ENCODE data around the gene INIP.

Gene INIP

DNA sequence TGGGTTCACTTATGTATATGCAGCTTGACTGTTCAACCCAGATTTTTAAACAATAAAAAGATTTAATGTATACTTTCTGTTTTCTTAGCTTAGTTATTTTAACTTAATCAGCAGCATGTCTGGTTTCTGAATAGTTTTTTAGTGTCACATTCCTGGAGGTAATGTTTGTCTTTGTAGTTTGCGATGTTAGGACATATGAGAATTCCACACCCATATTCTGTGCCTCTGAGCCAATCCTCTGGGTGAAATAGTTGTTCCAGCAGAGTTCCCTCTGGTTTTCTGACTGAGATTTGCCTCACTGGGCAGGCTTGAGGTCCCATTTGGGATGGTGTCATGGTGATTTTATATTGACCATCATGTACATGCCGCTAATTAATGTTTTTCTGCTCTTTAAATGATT is 48.6 kb downstream of the INIP start:
- DNase-seq, result no peak

GRCh38 chr9:112665347-112665746 is 52.6 kb downstream of the INIP start:
- DNase-seq, result no peak

DNA sequence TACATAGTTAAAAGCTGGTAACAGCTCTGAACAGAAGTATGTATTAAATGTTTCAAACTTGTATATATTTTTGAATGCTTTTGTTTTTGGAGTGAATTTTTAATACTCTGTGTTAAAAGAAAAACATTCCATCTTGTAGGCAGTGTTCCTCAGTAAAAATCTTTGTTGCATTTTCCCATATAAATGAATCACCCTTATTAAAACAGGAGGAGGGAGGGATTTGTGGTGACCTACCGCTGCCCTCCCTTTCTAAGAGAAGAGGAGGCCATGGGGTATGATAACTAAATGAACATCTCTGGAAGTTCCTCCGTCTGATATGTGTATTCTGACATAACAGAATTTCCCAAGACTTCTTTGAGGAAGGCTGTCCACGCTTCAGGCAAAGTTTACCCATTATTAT is 53.4 kb downstream of the INIP start:
- DNase-seq, result no peak

DNA sequence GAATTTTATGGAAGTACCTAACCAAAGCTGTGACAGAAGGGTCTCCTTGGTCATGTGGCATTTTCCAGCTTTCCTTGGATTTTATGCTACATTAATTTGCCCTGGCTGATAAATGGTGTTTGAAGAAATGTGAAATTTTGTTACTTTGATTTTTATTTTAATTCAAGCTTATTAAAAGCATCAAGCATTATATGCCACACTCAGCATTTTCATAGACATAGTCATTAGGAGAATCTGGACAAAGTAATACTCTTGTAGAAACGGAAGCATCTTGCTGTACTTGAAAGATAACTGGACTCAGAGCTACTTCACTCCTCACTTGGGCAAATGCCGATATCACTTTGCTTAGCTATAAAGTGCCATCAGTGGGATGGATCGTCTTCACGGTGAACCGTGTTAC is 54.2 kb downstream of the INIP start:
- no peak for DNase-seq

DNA sequence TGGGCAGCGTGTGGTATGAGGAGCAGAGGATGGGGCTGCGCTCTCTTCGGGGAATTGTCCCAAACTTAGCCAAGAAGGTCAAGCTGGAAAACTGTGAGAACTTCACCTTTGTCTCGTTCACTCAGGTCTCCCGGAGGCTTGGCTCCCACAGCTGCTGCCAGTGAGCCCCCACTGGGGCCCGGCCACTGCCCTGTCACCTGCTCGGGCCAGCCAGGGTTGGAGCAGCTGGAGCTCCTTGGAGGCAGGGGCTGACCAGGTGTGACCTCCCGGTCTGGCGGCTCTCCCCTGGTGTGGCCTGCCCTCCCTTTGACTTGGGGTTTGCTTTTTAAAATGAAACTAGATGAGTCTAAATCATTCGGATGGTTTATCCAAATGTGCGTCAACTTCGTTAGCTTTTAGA is 58.0 kb downstream of the INIP start:
- no peak for DNase-seq

- no peak for DNase-seq
Measured at GRCh38 chr9:112655668-112656067, 62.2 kb downstream of the INIP start.

- no peak for DNase-seq
Measured at GRCh38 chr9:112654282-112654681, 63.6 kb downstream of the INIP start.

DNA sequence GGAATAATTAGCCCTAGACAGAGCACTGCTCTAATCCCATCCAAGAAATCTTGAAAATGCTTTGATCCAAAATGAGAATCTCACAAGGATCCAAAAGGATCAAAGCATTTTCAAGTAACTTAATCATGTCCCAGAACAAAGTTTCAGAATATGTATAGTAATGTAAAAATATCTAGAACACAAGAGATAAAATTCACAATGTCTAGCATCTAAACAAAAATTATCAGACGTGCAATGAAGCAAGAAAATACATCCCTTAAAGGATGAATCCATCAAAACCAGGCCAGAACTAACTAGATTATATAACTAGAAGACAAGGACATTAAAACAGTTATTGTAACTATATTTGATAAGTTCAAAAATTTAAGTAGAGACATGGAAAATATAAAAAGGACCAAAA is 69.3 kb downstream of the INIP start:
- no peak for DNase-seq

- no peak for DNase-seq
Measured at GRCh38 chr9:112647596-112647995, 70.3 kb downstream of the INIP start.

DNA sequence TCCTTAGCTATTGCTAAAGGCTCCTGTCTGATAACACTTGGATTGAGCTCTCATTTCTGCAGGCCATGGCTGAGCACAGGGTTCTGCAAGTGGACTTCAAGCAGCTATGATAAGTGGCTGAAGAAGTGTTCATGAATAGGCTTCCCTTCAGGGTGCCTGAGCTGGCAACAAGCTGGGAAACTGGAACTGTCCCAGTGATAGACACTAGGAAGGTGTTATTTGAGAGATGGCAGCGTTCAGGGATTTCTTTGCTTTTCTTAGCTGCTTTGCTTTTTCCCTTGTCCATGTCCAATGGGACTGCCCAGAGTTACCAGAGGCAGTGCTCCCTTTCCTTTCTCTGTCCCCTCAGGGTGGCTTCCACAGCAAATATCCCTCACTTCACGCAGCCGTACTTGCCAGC is 75.8 kb downstream of the INIP start:
- DNase-seq, result no peak

- DNase-seq, result no peak
Measured at GRCh38 chr9:112640311-112640710, 77.6 kb downstream of the INIP start.

Measured in activated T-cell treated with anti-CD3 and anti-CD28 coated beads, Interleukin-2, amount 50 U/mL, for 1 hour (primary cell).